Activated CD8-positive, alpha-beta memory T cell treated with anti-CD3 and anti-CD28 coated beads, Interleukin-2, amount 50 U/mL, for 24 hours (primary cell): Measurements from ENCODE around the gene KLHL35.
"Not testable (repeated sequence)": the region's sequence is repeated elsewhere in the genome, so short reads cannot be mapped to it uniquely, and the experiment has no call there.

Source experiments
- DNase-seq: peaks from one replicate; pipeline ENCODE4 v3.0.0-alpha.2; 2020; ENCODE audit errors: extremely low read depth

The KLHL35 gene

GRCh38 chr11:75425422-75425821 lies 7.6 kb downstream of the KLHL35 start:
- no peak for DNase-seq

- no peak for DNase-seq
Measured at GRCh38 chr11:75424396-75424795, 8.6 kb downstream of the KLHL35 start.

- no peak for DNase-seq
Measured at GRCh38 chr11:75423721-75424120, 9.3 kb downstream of the KLHL35 start.

- DNase-seq, result no peak
Measured at GRCh38 chr11:75422248-75423231, 10.5 kb downstream of the KLHL35 start.

GRCh38 chr11:75421902-75422247 lies 11.1 kb downstream of the KLHL35 start:
- DNase-seq, result no peak

- DNase-seq, result no peak
Measured at GRCh38 chr11:75421035-75421602, 11.9 kb downstream of the KLHL35 start.

GRCh38 chr11:75420224-75421034 lies 12.6 kb downstream of the KLHL35 start:
- no peak for DNase-seq

- no peak for DNase-seq
Measured at GRCh38 chr11:75413864-75414263, 19.1 kb downstream of the KLHL35 start.

- DNase-seq, result not testable (repeated sequence)
Measured at GRCh38 chr11:75413146-75413545, 19.9 kb downstream of the KLHL35 start.

- not testable (repeated sequence) for DNase-seq
Measured at GRCh38 chr11:75409971-75410370, 23.0 kb downstream of the KLHL35 start.

- no peak for DNase-seq
Measured at GRCh38 chr11:75408957-75409219, 24.1 kb downstream of the KLHL35 start.

- no peak for DNase-seq
Measured at GRCh38 chr11:75406338-75406777, 26.6 kb downstream of the KLHL35 start.

- no peak for DNase-seq
Measured at GRCh38 chr11:75403983-75404658, 28.9 kb downstream of the KLHL35 start.

GRCh38 chr11:75403037-75403436 lies 30.0 kb downstream of the KLHL35 start:
- no peak for DNase-seq

- DNase-seq, result no peak
Measured at GRCh38 chr11:75402002-75402773, 30.8 kb downstream of the KLHL35 start.

- DNase-seq, result no peak
Measured at GRCh38 chr11:75400146-75400865, 32.7 kb downstream of the KLHL35 start.

GRCh38 chr11:75399344-75400145 lies 33.5 kb downstream of the KLHL35 start, which contains the start of gene RPS3:
Gene RPS3 (plus strand): TSS chr11:75399518. CDS start chr11:75399548, 30 bp downstream.
- peak; percentile 63 for DNase-seq

- no peak for DNase-seq
Measured at GRCh38 chr11:75398906-75399305, 34.1 kb downstream of the KLHL35 start.

GRCh38 chr11:75394085-75394840 lies 38.7 kb downstream of the KLHL35 start:
- no peak for DNase-seq
